WERI-Rb-1 (cell line): ENCODE measurements around the gene SMTNL1.

Source experiments
- DNase-seq: peaks from one replicate; pipeline ENCODE4 v3.0.0-alpha.2; 2020
- H3K27ac ChIP-seq: fragments of 250-450 bp; sonication (Bioruptor Pico); 2 replicates; pipeline ENCODE4 v1.5.1; 2020; ENCODE audit warnings: mild to moderate bottlenecking, moderate library complexity
- H3K27me3 ChIP-seq: fragments of 250-450 bp; sonication (Bioruptor Pico); 2 replicates; pipeline ENCODE4 v1.5.1; 2021; ENCODE audit warnings: mild to moderate bottlenecking, low read depth, moderate library complexity; ENCODE audit not compliant: insufficient read depth, severe bottlenecking
- H3K36me3 ChIP-seq: fragments of 250-450 bp; sonication (Bioruptor Pico); 2 replicates; pipeline ENCODE4 v1.5.1; 2020; ENCODE audit warnings: mild to moderate bottlenecking, moderate library complexity
- H3K4me3 ChIP-seq: 2 replicates; pipeline ENCODE4 v1.5.1; 2011; ENCODE audit warnings: low read depth, mild to moderate bottlenecking, control low read depth, low read length
- H3K9me3 ChIP-seq: fragments of 250-450 bp; sonication (Bioruptor Pico); 2 replicates; pipeline ENCODE4 v1.5.1; 2021; ENCODE audit warnings: mild to moderate bottlenecking, moderate library complexity; ENCODE audit not compliant: severe bottlenecking
- CTCF ChIP-seq: IDR thresholded peaks from 2 replicates; pipeline ENCODE4 v1.5.1; 2011; ENCODE audit warnings: low read depth, mild to moderate bottlenecking, control low read depth, inconsistent platforms, low read length

SMTNL1 gene

GRCh38 chr11:57493507-57494503, 43.6 kb upstream of the SMTNL1 start:
- peak; percentile 88 for TF ChIP-seq CTCF
- no peaks in the 10 kb centered on the region for H3K36me3 ChIP-seq
- peak overlapping the region; percentile 51 for H3K27ac ChIP-seq
- peak; percentile 86 for DNase-seq
- no peak overlapping the region for H3K4me3 ChIP-seq
- no peaks in the 10 kb centered on the region for H3K27me3 ChIP-seq
- no peaks in the 10 kb centered on the region for H3K9me3 ChIP-seq

- Histone ChIP-seq H3K9me3 (no peaks in the 10 kb centered on the region), H3K27ac (peak overlapping the region; percentile 67), H3K4me3 (no peak overlapping the region), H3K36me3 (no peaks in the 10 kb centered on the region), H3K27me3 (no peaks in the 10 kb centered on the region)
- peak; percentile 62 for DNase-seq
- TF ChIP-seq CTCF = no peak
These were observed 41.1 kb upstream of the SMTNL1 start for GRCh38 chr11:57496109-57496820.

DNA sequence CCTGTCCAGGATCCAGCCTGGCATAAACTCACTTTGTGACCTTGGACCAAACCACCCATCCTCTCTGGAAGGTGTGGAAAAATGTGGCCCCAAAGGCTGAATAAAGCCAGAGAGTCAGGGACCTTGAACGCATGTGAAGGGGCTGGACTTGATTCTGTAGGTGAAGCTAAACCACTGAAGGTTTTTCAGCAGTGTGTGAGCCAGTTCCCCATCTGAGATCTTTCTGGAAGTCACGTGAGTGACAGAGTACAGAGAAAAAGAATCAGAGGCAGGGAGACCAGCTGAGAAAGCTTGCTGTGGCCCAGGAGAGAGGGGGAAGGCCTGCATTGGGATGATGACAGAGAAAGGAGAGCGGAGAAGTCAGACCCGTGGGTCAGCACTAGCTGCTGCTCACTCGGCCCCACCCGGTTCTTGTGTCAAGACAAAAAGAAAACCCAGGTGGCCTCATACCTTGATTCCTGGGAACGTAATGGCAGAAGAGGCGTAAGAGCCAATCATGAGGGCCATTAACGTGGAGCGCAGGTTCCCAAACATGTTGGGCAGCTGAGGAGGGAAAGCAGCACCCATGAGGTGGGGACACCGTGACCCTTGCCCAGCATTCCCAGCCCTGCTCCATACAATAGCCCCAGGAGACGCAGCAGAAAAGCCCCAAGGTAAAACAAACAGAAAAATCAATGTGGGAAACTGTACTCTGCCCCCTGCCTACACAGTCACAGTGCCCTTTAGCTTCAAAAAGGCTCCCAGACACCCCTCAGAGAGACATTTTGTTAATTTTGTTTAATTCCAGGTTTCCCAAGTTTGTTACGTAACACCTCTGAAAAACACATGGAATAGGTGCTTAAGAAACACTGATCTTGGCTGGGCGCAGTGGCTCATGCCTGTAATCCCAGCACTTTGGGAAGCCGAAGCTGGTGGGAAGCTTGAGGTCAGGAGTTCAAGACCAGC, 39.8 kb upstream of the SMTNL1 start:
- no peak overlapping the region for H3K4me3 ChIP-seq
- no peak for DNase-seq
- no peak overlapping the region for H3K27ac ChIP-seq
- no peak for TF ChIP-seq CTCF
- no peaks in the 10 kb centered on the region for H3K27me3 ChIP-seq
- no peaks in the 10 kb centered on the region for H3K36me3 ChIP-seq
- H3K9me3 ChIP-seq = no peaks in the 10 kb centered on the region

- Histone ChIP-seq H3K27ac (no peak overlapping the region), H3K9me3 (no peaks in the 10 kb centered on the region), H3K4me3 (no peak overlapping the region), H3K27me3 (no peaks in the 10 kb centered on the region), H3K36me3 (no peaks in the 10 kb centered on the region)
- DNase-seq = no peak
- TF ChIP-seq CTCF = no peak
These were observed 38.9 kb upstream of the SMTNL1 start for GRCh38 chr11:57498540-57498939.

DNA sequence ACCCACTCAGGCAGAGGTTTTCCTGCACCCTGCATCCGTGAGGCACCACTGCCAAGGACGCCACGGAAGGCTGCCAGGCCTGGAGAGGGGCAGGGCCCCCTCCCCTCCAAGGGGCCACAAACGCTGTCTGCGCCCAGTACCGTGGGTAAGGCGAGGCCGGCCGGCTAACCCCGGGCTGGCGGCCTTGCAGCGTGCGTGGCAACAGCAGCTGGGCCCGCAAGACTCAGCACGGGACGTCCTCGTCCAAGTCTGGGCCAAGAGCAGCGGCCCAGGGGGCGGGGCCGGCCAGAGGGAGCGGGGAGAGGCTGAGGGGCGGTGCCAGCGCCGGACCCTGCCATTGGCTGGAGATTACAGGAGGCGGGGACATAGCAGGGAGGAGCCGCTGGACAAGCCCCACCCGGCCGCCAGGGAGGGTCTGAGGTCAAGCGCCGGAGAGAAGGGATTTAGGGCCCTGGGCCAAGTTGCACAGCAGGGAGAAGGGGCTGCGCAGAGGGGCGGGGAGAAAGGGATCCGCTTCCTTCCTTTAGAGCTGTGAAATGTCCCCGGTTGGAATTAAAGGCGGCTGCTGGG, 37.9 kb upstream of the SMTNL1 start:
- Histone ChIP-seq H3K36me3 (no peaks in the 10 kb centered on the region), H3K4me3 (peak overlapping the region; percentile 30), H3K27me3 (no peaks in the 10 kb centered on the region), H3K27ac (peak overlapping the region; percentile 71), H3K9me3 (no peaks in the 10 kb centered on the region)
- TF ChIP-seq CTCF = no peak
- DNase-seq = peak; percentile 98
